ENCODE results near the gene NRP2.

- TF ChIP-seq, protein P1, sequence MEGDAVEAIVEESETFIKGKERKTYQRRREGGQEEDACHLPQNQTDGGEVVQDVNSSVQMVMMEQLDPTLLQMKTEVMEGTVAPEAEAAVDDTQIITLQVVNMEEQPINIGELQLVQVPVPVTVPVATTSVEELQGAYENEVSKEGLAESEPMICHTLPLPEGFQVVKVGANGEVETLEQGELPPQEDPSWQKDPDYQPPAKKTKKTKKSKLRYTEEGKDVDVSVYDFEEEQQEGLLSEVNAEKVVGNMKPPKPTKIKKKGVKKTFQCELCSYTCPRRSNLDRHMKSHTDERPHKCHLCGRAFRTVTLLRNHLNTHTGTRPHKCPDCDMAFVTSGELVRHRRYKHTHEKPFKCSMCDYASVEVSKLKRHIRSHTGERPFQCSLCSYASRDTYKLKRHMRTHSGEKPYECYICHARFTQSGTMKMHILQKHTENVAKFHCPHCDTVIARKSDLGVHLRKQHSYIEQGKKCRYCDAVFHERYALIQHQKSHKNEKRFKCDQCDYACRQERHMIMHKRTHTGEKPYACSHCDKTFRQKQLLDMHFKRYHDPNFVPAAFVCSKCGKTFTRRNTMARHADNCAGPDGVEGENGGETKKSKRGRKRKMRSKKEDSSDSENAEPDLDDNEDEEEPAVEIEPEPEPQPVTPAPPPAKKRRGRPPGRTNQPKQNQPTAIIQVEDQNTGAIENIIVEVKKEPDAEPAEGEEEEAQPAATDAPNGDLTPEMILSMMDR (IDR thresholded peaks at IDR 0.05 in 2 of 3, conservative IDR thresholded peaks at IDR 0.05 in 1 of 3; ENCODE audit: borderline replicate concordance in 1 of 3, insufficient read depth in 1 of 3, low read depth in 2 of 3, low read length in 2 of 3): no peak
- TF ChIP-seq ZBTB33 (IDR thresholded peaks at IDR 0.05; ENCODE audit: extremely low read depth, insufficient replicate concordance, low read length) (no peak), REST (IDR thresholded peaks at IDR 0.05; ENCODE audit: low read depth) (no peak), POLR2A (IDR thresholded peaks at IDR 0.05; ENCODE audit: borderline replicate concordance, extremely low read depth, insufficient read depth, insufficient read length) (no peak), RAD21 (IDR thresholded peaks at IDR 0.05; ENCODE audit: low read depth) (no peak), CEBPB (IDR thresholded peaks at IDR 0.05; ENCODE audit: low read depth) (no peak), YY1 (IDR thresholded peaks at IDR 0.05; ENCODE audit: extremely low read depth, insufficient replicate concordance, low read depth, low read length) (no peak)
These were observed 119.8 kb downstream of the NRP2 start for GRCh38 chr2:205802065-205802464.

Data from HCT116 (cell line).